Effector memory CD4-positive, alpha-beta T cell (primary cell): ENCODE data around the gene SERPINH1.

ENCODE experiments used
- DNase-seq, 3 donors: peaks; one replicate each; pipeline ENCODE4 v3.0.0-alpha.2; 2020
- H3K27ac ChIP-seq: 2 replicates; pipeline ENCODE4 v1.7.0; 2013; ENCODE audit warnings: mild to moderate bottlenecking, low read length, moderate library complexity; ENCODE audit not compliant: insufficient read depth, poor library complexity, severe bottlenecking
- H3K27me3 ChIP-seq: replicated peaks from 2 replicates; pipeline ENCODE4 v1.7.0; 2013; ENCODE audit warnings: mild to moderate bottlenecking, low read length; ENCODE audit not compliant: insufficient read depth, control insufficient read depth, poor library complexity, severe bottlenecking
- H3K36me3 ChIP-seq: 2 replicates; pipeline ENCODE4 v1.7.0; 2013; ENCODE audit warnings: mild to moderate bottlenecking, low read length, moderate library complexity; ENCODE audit not compliant: control insufficient read depth, insufficient read depth
- H3K4me1 ChIP-seq: 2 replicates; pipeline ENCODE4 v1.7.0; 2013; ENCODE audit warnings: low read length, mild to moderate bottlenecking; ENCODE audit not compliant: control insufficient read depth, insufficient read depth, poor library complexity, severe bottlenecking
- H3K4me3 ChIP-seq: 2 replicates; pipeline ENCODE4 v1.7.0; 2013; ENCODE audit warnings: low read length, low read depth, mild to moderate bottlenecking; ENCODE audit not compliant: insufficient read depth, poor library complexity, severe bottlenecking
- H3K9me3 ChIP-seq: 2 replicates; pipeline ENCODE4 v1.7.0; 2013; ENCODE audit warnings: mild to moderate bottlenecking, low read length, moderate library complexity; ENCODE audit not compliant: control insufficient read depth

Gene SERPINH1

GRCh38 chr11:75532200-75533048 lies 29.6 kb upstream of the SERPINH1 start:
- Histone ChIP-seq H3K36me3 (no peaks in the 10 kb centered on the region), H3K27me3 (no peaks in the 10 kb centered on the region), H3K9me3 (no peaks in the 10 kb centered on the region), H3K4me3 (no peak overlapping the region), H3K4me1 (peaks cover 4% of the 10 kb centered on the region), H3K27ac (no peak overlapping the region)
- peak; percentile 63 to 79 (median 71) for DNase-seq

- Histone ChIP-seq H3K27ac (no peak overlapping the region), H3K4me3 (no peak overlapping the region), H3K4me1 (peaks cover 4% of the 10 kb centered on the region), H3K27me3 (no peaks in the 10 kb centered on the region), H3K36me3 (no peaks in the 10 kb centered on the region), H3K9me3 (no peaks in the 10 kb centered on the region)
- DNase-seq = no peak
Observed at GRCh38 chr11:75533896-75534258, 28.2 kb upstream of the SERPINH1 start.

- H3K4me1 ChIP-seq = peaks cover 4% of the 10 kb centered on the region
- no peaks in the 10 kb centered on the region for H3K36me3 ChIP-seq
- no peak overlapping the region for H3K4me3 ChIP-seq
- no peaks in the 10 kb centered on the region for H3K27me3 ChIP-seq
- H3K9me3 ChIP-seq = no peaks in the 10 kb centered on the region
- H3K27ac ChIP-seq = no peak overlapping the region
- DNase-seq = no peak
Observed at GRCh38 chr11:75534259-75535069, 27.6 kb upstream of the SERPINH1 start.

- H3K27ac ChIP-seq = no peak overlapping the region
- DNase-seq = no peak
Observed at GRCh38 chr11:75535071-75535470, 27.0 kb upstream of the SERPINH1 start.

GRCh38 chr11:75536786-75537641 lies 25.0 kb upstream of the SERPINH1 start:
- Histone ChIP-seq H3K27me3 (no peaks in the 10 kb centered on the region), H3K27ac (no peak overlapping the region), H3K36me3 (no peaks in the 10 kb centered on the region), H3K4me1 (peaks cover 4% of the 10 kb centered on the region), H3K9me3 (no peaks in the 10 kb centered on the region), H3K4me3 (no peak overlapping the region)
- peak in 1 of 3 donors; percentile 35 for DNase-seq

More at GRCh38 chr11:75535071-75535470, 27.0 kb upstream of the SERPINH1 start:
- Histone ChIP-seq H3K4me1 (peaks cover 4% of the 10 kb centered on the region), H3K36me3 (no peaks in the 10 kb centered on the region), H3K27me3 (no peaks in the 10 kb centered on the region), H3K4me3 (no peak overlapping the region), H3K9me3 (no peaks in the 10 kb centered on the region)

GRCh38 chr11:75537740-75538139 lies 24.3 kb upstream of the SERPINH1 start:
- Histone ChIP-seq H3K27ac (no peak overlapping the region), H3K36me3 (no peaks in the 10 kb centered on the region), H3K9me3 (no peaks in the 10 kb centered on the region), H3K4me1 (no peaks in the 10 kb centered on the region), H3K4me3 (no peak overlapping the region), H3K27me3 (no peaks in the 10 kb centered on the region)
- no peak for DNase-seq

- Histone ChIP-seq H3K36me3 (no peaks in the 10 kb centered on the region), H3K4me1 (no peaks in the 10 kb centered on the region), H3K4me3 (no peak overlapping the region), H3K27me3 (no peaks in the 10 kb centered on the region), H3K9me3 (no peaks in the 10 kb centered on the region), H3K27ac (no peak overlapping the region)
- DNase-seq = no peak
Observed at GRCh38 chr11:75538150-75538942, 23.7 kb upstream of the SERPINH1 start.

GRCh38 chr11:75539459-75540334 lies 22.4 kb upstream of the SERPINH1 start:
- H3K27ac ChIP-seq = no peak overlapping the region
- DNase-seq = no peak
- no peaks in the 10 kb centered on the region for H3K27me3 ChIP-seq
- no peaks in the 10 kb centered on the region for H3K36me3 ChIP-seq
- no peaks in the 10 kb centered on the region for H3K4me1 ChIP-seq
- H3K4me3 ChIP-seq = no peak overlapping the region
- H3K9me3 ChIP-seq = no peaks in the 10 kb centered on the region
